Endothelial cell of umbilical vein (primary cell): ENCODE measurements around the gene MOCS1. TPM values are rescaled to one million over a fixed set of nuclear protein-coding genes. Genes with fewer than 3 reads are reported as not detected.

Source experiments
- BruUV-seq: library from RNA; stranded (reverse); fragments of 400-500 nt; replicated peaks from 2 replicates; lab custom pipeline; 2021; lab: Mats Ljungman, UMichigan
- CTCF ChIA-PET: fragments of 300-600, 350-600 bp; sonication (Branson Sonifier 250); formaldehyde crosslinking; loops from one replicate; lab custom pipeline; 2021; ENCODE audit warnings: antibody characterized with exemption, inconsistent platforms; lab: Charles Lee
- POLR2A ChIA-PET: fragments of 300-600, 350-600 bp; sonication (Branson Sonifier 250); formaldehyde crosslinking; loops from one replicate; lab custom pipeline; 2021; ENCODE audit warnings: antibody characterized with exemption, inconsistent platforms; lab: Charles Lee
- DNase-seq: peaks from one replicate; pipeline ENCODE4 v3.0.0-alpha.2; 2011; ENCODE audit warnings: low read depth, low spot score
- FAIRE-seq: peaks from 2 replicates; lab custom pipeline; 2011; peaks lifted over from hg19 to GRCh38; lab: Jason Lieb, UNC
- H2AFZ ChIP-seq: 2 replicates; pipeline ENCODE4 v1.6.0; 2012; ENCODE audit warnings: low read depth, low read length, control low read depth, inconsistent platforms
- H3K27ac ChIP-seq: 2 replicates; pipeline ENCODE4 v1.5.1; 2011; ENCODE audit warnings: low read depth, mild to moderate bottlenecking, control low read depth, low read length, moderate library complexity; ENCODE audit not compliant: insufficient read depth
- H3K27me3 ChIP-seq, 2 experiments: 2 replicates each; pipeline versions ENCODE4 v1.6.0 to v1.6.1; 2011; ENCODE audit warnings: low read length in 2 of 2, mixed read lengths in 1 of 2; ENCODE audit not compliant: control insufficient read depth in 2 of 2, insufficient read depth in 2 of 2
- H3K36me3 ChIP-seq, 2 experiments: 2 replicates in 1 of 2; 3 replicates in 1 of 2; pipeline ENCODE4 v1.5.1; 2011; ENCODE audit warnings: low read length in 2 of 2, mild to moderate bottlenecking in 1 of 2, moderate library complexity in 1 of 2; ENCODE audit not compliant: control insufficient read depth in 2 of 2, insufficient read depth in 2 of 2; ENCODE audit errors: extremely low read depth in 1 of 2
- H3K4me1 ChIP-seq: 3 replicates; pipeline ENCODE4 v1.5.1; 2011; ENCODE audit warnings: mild to moderate bottlenecking, low read length; ENCODE audit not compliant: control insufficient read depth, insufficient read depth; ENCODE audit errors: extremely low read depth
- H3K4me2 ChIP-seq: 2 replicates; pipeline ENCODE4 v1.6.1; 2011; ENCODE audit warnings: low read length, control low read depth, mixed read lengths; ENCODE audit not compliant: insufficient read depth
- H3K4me3 ChIP-seq, 3 experiments: fragments of 200-600 bp in 1 of 3; sonication (generic), shearing (Covaris generic) in 1 of 3; replicated peaks in 1 of 3; 2 replicates each; pipeline ENCODE4 v1.5.1; 2011 to 2016; ENCODE audit warnings: control low read depth in 3 of 3, low read length in 3 of 3, mild to moderate bottlenecking in 2 of 3, inconsistent platforms in 1 of 3, low read depth in 1 of 3, moderate library complexity in 1 of 3; ENCODE audit not compliant: insufficient read depth in 1 of 3
- H3K79me2 ChIP-seq: 2 replicates; pipeline ENCODE4 v1.6.0; 2012; ENCODE audit warnings: low read length, inconsistent platforms; ENCODE audit not compliant: control insufficient read depth, insufficient read depth
- H3K9ac ChIP-seq: replicated peaks from 2 replicates; pipeline ENCODE3; 2011; ENCODE audit warnings: low read length, control low read depth; ENCODE audit not compliant: insufficient read depth; ENCODE audit errors: extremely low read depth
- H3K9me1 ChIP-seq: replicated peaks from 3 replicates; pipeline ENCODE4 v1.6.0; 2011; ENCODE audit warnings: mild to moderate bottlenecking, low read length; ENCODE audit not compliant: control insufficient read depth, insufficient read depth; ENCODE audit errors: extremely low read depth
- H3K9me3 ChIP-seq: replicated peaks from 2 replicates; pipeline ENCODE4 v1.5.1; 2012; ENCODE audit warnings: low read length, inconsistent platforms; ENCODE audit not compliant: control insufficient read depth, insufficient read depth
- H4K20me1 ChIP-seq: replicated peaks from 2 replicates; pipeline ENCODE3; 2011; ENCODE audit warnings: mild to moderate bottlenecking, low read length; ENCODE audit not compliant: control insufficient read depth, insufficient read depth; ENCODE audit errors: extremely low read depth
- CTCF ChIP-seq, 2 donors: IDR thresholded peaks; 1 replicate in 1 of 2; 2 replicates in 1 of 2; pipeline ENCODE4 v1.5.1; 2011; ENCODE audit warnings: low read length in 2 of 2, mild to moderate bottlenecking in 2 of 2, moderate library complexity in 2 of 2, control low read depth in 1 of 2, inconsistent platforms in 1 of 2, low read depth in 1 of 2; ENCODE audit not compliant: insufficient read depth in 1 of 2; ENCODE audit errors: extremely low read depth in 1 of 2
- EZH2 ChIP-seq: IDR thresholded peaks from 2 replicates; pipeline ENCODE4 v1.6.1; 2012; ENCODE audit warnings: borderline replicate concordance, low read depth, mild to moderate bottlenecking, moderate library complexity, low read length, inconsistent platforms; ENCODE audit not compliant: severe bottlenecking
- FOS ChIP-seq: IDR thresholded peaks from 2 replicates; pipeline ENCODE4 v1.6.1; 2011; ENCODE audit warnings: mild to moderate bottlenecking, low read length, moderate library complexity, borderline replicate concordance; ENCODE audit not compliant: insufficient read depth
- GATA2 ChIP-seq: IDR thresholded peaks from 2 replicates; pipeline ENCODE4 v1.7.0; 2011; ENCODE audit warnings: low read depth, mild to moderate bottlenecking, moderate library complexity, mixed read lengths, low read length; ENCODE audit not compliant: insufficient read length, insufficient read depth
- JUN ChIP-seq: IDR thresholded peaks from 2 replicates; pipeline ENCODE4 v1.6.1; 2011; ENCODE audit warnings: borderline replicate concordance, low read depth; ENCODE audit not compliant: insufficient read length, insufficient read depth
- MAX ChIP-seq: IDR thresholded peaks from 2 replicates; pipeline ENCODE4 v1.6.1; 2011; ENCODE audit not compliant: insufficient read depth, insufficient read length
- MYC ChIP-seq: IDR thresholded peaks from one replicate; pipeline ENCODE4 v1.6.1; 2011; ENCODE audit warnings: mild to moderate bottlenecking, low read depth, low read length
- POLR2A ChIP-seq: IDR thresholded peaks from 2 replicates; pipeline ENCODE4 v1.6.1; 2012; ENCODE audit warnings: low read depth, mild to moderate bottlenecking, control low read depth, low read length
- POLR2AphosphoS5 ChIP-seq: IDR thresholded peaks from 2 replicates; pipeline ENCODE4 v1.6.1; 2012; ENCODE audit warnings: low read depth, mild to moderate bottlenecking, control low read depth, low read length, moderate library complexity; ENCODE audit not compliant: insufficient read depth
- dilution Hi-C: fragments of 300-500 bp; cut with MboI; formaldehyde crosslinking; loops from one replicate; pipeline ENCODE4 v1.15.0; 2019; ENCODE audit warnings: low sequenced_read_pairs; ENCODE audit not compliant: extremely low pct_ligation_motif_present
- intact Hi-C: fragments of 100-400 bp; cut with micrococcal nuclease; formaldehyde crosslinking; loops from one replicate; pipeline ENCODE4 v1.10.0; 2022
- polyA plus RNA-seq, 4 experiments: library from polyadenylated mRNA; depleted of rRNA in 3 of 4; stranded (reverse) in 3 of 4; unstranded in 1 of 4; fragments of >200 nt; gene quantifications; 2 replicates each; pipeline versions ENCODE4 v1.2.1 to v1.2.3, GENCODE V29; 2011 to 2012; ENCODE audit warnings: missing spikeins in 1 of 4
- total RNA-seq: library from RNA; stranded (reverse); gene quantifications from 2 replicates; pipeline ENCODE4 v1.2.3, GENCODE V29; 2021

The MOCS1 gene
- total and polyA plus RNA-seq, 2 donors (not counting 3 experiments of a cell fraction or from before 2014, with no cell fraction given), result 8.3 to 12.8 TPM

- Histone ChIP-seq H3K27me3 (no peaks in the 10 kb centered on the region), H3K36me3 (no peaks in the 10 kb centered on the region), H3K27ac (no peak overlapping the region), H3K4me3 (no peak overlapping the region), H3K9me1 (no peaks in the 10 kb centered on the region), H3K9ac (no peak overlapping the region), H3K79me2 (no peaks in the 10 kb centered on the region), H3K4me1 (no peaks in the 10 kb centered on the region), H4K20me1 (no peaks in the 10 kb centered on the region), H2AFZ (no peak overlapping the region), H3K4me2 (no peak overlapping the region), H3K9me3 (no peaks in the 10 kb centered on the region)
- no peak for DNase-seq
- BruUV-seq, result no TSS peak
- ChIA-PET CTCF (interaction anchor here (2.1 kb wide), 1 partner anchor 1048 kb away, joined by 6 read pairs; no protein-coding TSS in a partner anchor), POLR2A (no interaction called here)
- FAIRE-seq, result no peak
- intact Hi-C loops, result loop anchor here (2.0 kb wide), 1 partner anchor 1087 kb away; no protein-coding TSS in a partner anchor
- TF ChIP-seq POLR2AphosphoS5, result no peak
- TF ChIP-seq GATA2, result no peak
- no peak for TF ChIP-seq MAX
- TF ChIP-seq POLR2A, result no peak
- TF ChIP-seq JUN, result no peak
- no peak for TF ChIP-seq EZH2
- no peak for TF ChIP-seq CTCF (IDR thresholded peaks at IDR 0.05; ENCODE audit: extremely low read depth in 1 of 2, insufficient read depth in 1 of 2, low read depth in 1 of 2, low read length in 2 of 2)
- no peak for TF ChIP-seq MYC
- TF ChIP-seq FOS, result no peak
- dilution Hi-C loops, result no loop called here
Measured at GRCh38 chr6:39979461-39980328, 45.4 kb upstream of the MOCS1 start.
